HEK293 (cell line): ENCODE results near the gene MED29.

Source experiments
- CTCF ChIA-PET: fragments of 350-600 bp; formaldehyde crosslinking; extraction: SDS; loops from one replicate; lab custom pipeline; 2021; ENCODE audit warnings: antibody characterized with exemption; lab: Yijun Ruan, JAX
- POLR2A ChIA-PET: fragments of 300-600 bp; formaldehyde crosslinking; extraction: SDS; loops from one replicate; lab custom pipeline; 2020; ENCODE audit warnings: antibody characterized with exemption, inconsistent platforms; lab: Yijun Ruan, JAX
- H3K27ac ChIP-seq: fragments of 200-500 bp; sonication (Bioruptor generic); 2 replicates; pipeline ENCODE4 v1.5.1; 2014; ENCODE audit warnings: low read depth, low read length, control low read depth, inconsistent platforms; ENCODE audit errors: extremely low read depth
- H3K36me3 ChIP-seq, 2 experiments: fragments of 200-500 bp in 1 of 2; sonication (Bioruptor generic) in 1 of 2; 1 replicate in 1 of 2; 2 replicates in 1 of 2; pipeline ENCODE4 v1.5.1; 2014 to 2017; ENCODE audit warnings: inconsistent platforms in 2 of 2, low read length in 2 of 2; ENCODE audit not compliant: control insufficient read depth in 2 of 2, insufficient read depth in 1 of 2
- H3K4me1 ChIP-seq: fragments of 200-500 bp; sonication (Bioruptor generic); 2 replicates; pipeline ENCODE4 v1.5.1; 2014; ENCODE audit warnings: mild to moderate bottlenecking, low read length, inconsistent platforms; ENCODE audit not compliant: control insufficient read depth, insufficient read depth
- H3K4me3 ChIP-seq: 2 replicates; pipeline ENCODE4 v1.5.1; 2011; ENCODE audit warnings: low read depth, mild to moderate bottlenecking, control low read depth, low read length, moderate library complexity
- H3K9me3 ChIP-seq: fragments of 200-500 bp; sonication (Bioruptor generic); 2 replicates; pipeline ENCODE4 v1.5.1; 2014; ENCODE audit warnings: low read depth, low read length, inconsistent platforms; ENCODE audit not compliant: control insufficient read depth, insufficient read depth
- PRDM1 ChIP-seq: fragments of 450-650 bp; formaldehyde crosslinking; IDR thresholded peaks from 2 replicates; pipeline ENCODE4; 2016; ENCODE audit warnings: missing biosample characterization, missing genetic modification characterization
- SCRT1 ChIP-seq: fragments of 450-650 bp; formaldehyde crosslinking; IDR thresholded peaks from 2 replicates; pipeline ENCODE4 v1.5.1; 2016; ENCODE audit warnings: missing biosample characterization, missing genetic modification characterization, borderline replicate concordance
- SP3 ChIP-seq: fragments of 450-650 bp; formaldehyde crosslinking; IDR thresholded peaks from 2 replicates; pipeline ENCODE4 v1.5.1; 2016; ENCODE audit warnings: missing biosample characterization, missing genetic modification characterization
- WT1 ChIP-seq: fragments of 450-650 bp; formaldehyde crosslinking; IDR thresholded peaks from 2 replicates; pipeline ENCODE4 v1.5.1; 2016; ENCODE audit warnings: missing biosample characterization, missing genetic modification characterization
- ZNF10 ChIP-seq: fragments of 450-650 bp; formaldehyde crosslinking; IDR thresholded peaks from 2 replicates; pipeline ENCODE4 v1.5.1; 2017; ENCODE audit warnings: missing biosample characterization, missing genetic modification characterization
- ZNF146 ChIP-seq: fragments of 450-650 bp; formaldehyde crosslinking; IDR thresholded peaks from 2 replicates; pipeline ENCODE4 v1.5.1; 2016; ENCODE audit warnings: missing biosample characterization, missing genetic modification characterization
- ZNF221 ChIP-seq: fragments of 450-650 bp; formaldehyde crosslinking; IDR thresholded peaks from 2 replicates; pipeline ENCODE4 v1.5.1; 2017; ENCODE audit warnings: missing biosample characterization, missing genetic modification characterization, borderline replicate concordance
- ZNF416 ChIP-seq: fragments of 450-650 bp; formaldehyde crosslinking; IDR thresholded peaks from 2 replicates; pipeline ENCODE4 v1.5.1; 2016; ENCODE audit warnings: missing biosample characterization, missing genetic modification characterization
- ZNF514 ChIP-seq: fragments of 450-650 bp; formaldehyde crosslinking; IDR thresholded peaks from 2 replicates; pipeline ENCODE4 v1.5.1; 2016; ENCODE audit warnings: missing biosample characterization, missing genetic modification characterization
- ZNF677 ChIP-seq: fragments of 450-650 bp; IDR thresholded peaks from 2 replicates; pipeline ENCODE4 v1.5.0; 2018; ENCODE audit warnings: missing biosample characterization, mild to moderate bottlenecking, missing genetic modification characterization, moderate library complexity
- TF ChIP-seq, protein P1 (sequence below): fragments of 450-650 bp; formaldehyde crosslinking; IDR thresholded peaks from 2 replicates; pipeline ENCODE4 v1.5.1; 2016; ENCODE audit warnings: missing biosample characterization, missing genetic modification characterization
- TF ChIP-seq, protein P2 (sequence below): IDR thresholded peaks from 2 replicates; pipeline ENCODE4 v1.6.1; 2011; ENCODE audit warnings: mild to moderate bottlenecking, low read depth, low read length, borderline replicate concordance
- TF ChIP-seq, protein P3 (sequence below): fragments of 450-650 bp; formaldehyde crosslinking; IDR thresholded peaks from 2 replicates; pipeline ENCODE4 v1.5.1; 2016; ENCODE audit warnings: missing biosample characterization, missing genetic modification characterization

MED29 gene

GRCh38 chr19:39445196-39446111 lies 54.3 kb downstream of the MED29 start, which contains the start of gene SUPT5H (continued):
- TF ChIP-seq, protein P1, sequence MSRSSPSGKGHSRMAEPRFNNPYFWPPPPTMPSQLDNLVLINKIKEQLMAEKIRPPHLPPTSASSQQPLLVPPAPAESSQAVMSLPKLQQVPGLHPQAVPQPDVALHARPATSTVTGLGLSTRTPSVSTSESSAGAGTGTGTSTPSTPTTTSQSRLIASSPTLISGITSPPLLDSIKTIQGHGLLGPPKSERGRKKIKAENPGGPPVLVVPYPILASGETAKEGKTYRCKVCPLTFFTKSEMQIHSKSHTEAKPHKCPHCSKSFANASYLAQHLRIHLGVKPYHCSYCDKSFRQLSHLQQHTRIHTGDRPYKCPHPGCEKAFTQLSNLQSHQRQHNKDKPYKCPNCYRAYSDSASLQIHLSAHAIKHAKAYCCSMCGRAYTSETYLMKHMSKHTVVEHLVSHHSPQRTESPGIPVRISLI (tag by site-specific recombination): peak; percentile 99
- TF ChIP-seq ZNF677 (tag by site-specific recombination) (no peak), ZNF221 (no peak), ZNF514 (no peak)
- TF ChIP-seq, protein P2, sequence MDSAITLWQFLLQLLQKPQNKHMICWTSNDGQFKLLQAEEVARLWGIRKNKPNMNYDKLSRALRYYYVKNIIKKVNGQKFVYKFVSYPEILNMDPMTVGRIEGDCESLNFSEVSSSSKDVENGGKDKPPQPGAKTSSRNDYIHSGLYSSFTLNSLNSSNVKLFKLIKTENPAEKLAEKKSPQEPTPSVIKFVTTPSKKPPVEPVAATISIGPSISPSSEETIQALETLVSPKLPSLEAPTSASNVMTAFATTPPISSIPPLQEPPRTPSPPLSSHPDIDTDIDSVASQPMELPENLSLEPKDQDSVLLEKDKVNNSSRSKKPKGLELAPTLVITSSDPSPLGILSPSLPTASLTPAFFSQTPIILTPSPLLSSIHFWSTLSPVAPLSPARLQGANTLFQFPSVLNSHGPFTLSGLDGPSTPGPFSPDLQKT: no peak

DNA sequence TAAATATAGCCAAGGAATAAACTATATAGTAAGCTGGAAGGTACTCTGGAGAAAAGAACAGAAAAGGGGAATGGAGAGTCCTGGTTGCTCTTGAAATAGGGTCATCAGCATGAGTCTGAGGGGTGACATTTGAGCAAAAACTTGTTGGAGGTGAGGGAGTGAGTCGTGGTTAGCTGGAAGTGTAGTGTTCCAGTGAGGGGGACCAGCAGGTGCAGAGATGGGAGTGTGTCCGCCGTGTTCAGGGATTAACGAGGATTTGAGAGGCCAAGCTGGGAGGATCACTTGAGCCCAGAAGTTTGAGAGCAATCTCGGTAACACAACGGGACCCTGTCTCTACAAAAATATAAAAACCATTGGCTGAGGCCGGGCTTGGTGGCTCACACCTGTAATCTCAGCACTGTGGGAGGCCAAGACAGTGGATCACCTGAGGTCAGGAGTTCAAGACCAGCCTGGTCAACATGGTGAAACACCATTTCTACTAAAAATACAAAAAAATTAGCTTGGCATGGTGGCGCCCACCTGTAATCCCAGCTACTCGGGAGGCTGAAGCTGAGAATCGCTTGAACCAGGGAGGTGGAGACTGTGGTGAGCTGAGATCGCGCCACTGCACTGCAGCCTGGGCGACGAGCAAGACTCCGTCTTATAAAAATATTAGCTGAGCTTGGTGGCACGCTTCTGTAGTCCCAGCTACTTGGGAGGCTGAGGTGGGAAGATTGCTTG lies 55.3 kb downstream of the MED29 start:
- peaks cover 40 to 66% of the 10 kb centered on the region in 2 experiments for H3K36me3 ChIP-seq
- peaks cover 23% of the 10 kb centered on the region for H3K4me1 ChIP-seq
- peak overlapping the region; percentile 98 for H3K27ac ChIP-seq
- ChIA-PET POLR2A (interaction anchor here (0.6 to 8.1 kb wide), 6 partner anchors 11 to 387 kb away, joined by 3 to 199 read pairs (median 10); partner anchors contain the start of genes DYRK1B, EID2B and RPS16), CTCF (interaction anchor here (0.6 to 3.5 kb wide), 7 partner anchors 24 to 461 kb away, joined by 3 to 12 read pairs (median 8); partner anchors contain the start of gene EID2B)
- peak overlapping the region; percentile 57 for H3K4me3 ChIP-seq
- TF ChIP-seq SCRT1 (tag by site-specific recombination): peak; percentile 31; the same call in 1 of the 2 replicates
- 0 out of 2 replicates have a peak, but pooled peaks have one; percentile 59 for TF ChIP-seq ZNF10 (tag by site-specific recombination)
- TF ChIP-seq ZNF146 (tag by site-specific recombination): no peak
- TF ChIP-seq ZNF416: no peak
- 0 out of 2 replicates have a peak, but pooled peaks have one; percentile 20 for TF ChIP-seq WT1 (tag by site-specific recombination)
- TF ChIP-seq, protein P3, sequence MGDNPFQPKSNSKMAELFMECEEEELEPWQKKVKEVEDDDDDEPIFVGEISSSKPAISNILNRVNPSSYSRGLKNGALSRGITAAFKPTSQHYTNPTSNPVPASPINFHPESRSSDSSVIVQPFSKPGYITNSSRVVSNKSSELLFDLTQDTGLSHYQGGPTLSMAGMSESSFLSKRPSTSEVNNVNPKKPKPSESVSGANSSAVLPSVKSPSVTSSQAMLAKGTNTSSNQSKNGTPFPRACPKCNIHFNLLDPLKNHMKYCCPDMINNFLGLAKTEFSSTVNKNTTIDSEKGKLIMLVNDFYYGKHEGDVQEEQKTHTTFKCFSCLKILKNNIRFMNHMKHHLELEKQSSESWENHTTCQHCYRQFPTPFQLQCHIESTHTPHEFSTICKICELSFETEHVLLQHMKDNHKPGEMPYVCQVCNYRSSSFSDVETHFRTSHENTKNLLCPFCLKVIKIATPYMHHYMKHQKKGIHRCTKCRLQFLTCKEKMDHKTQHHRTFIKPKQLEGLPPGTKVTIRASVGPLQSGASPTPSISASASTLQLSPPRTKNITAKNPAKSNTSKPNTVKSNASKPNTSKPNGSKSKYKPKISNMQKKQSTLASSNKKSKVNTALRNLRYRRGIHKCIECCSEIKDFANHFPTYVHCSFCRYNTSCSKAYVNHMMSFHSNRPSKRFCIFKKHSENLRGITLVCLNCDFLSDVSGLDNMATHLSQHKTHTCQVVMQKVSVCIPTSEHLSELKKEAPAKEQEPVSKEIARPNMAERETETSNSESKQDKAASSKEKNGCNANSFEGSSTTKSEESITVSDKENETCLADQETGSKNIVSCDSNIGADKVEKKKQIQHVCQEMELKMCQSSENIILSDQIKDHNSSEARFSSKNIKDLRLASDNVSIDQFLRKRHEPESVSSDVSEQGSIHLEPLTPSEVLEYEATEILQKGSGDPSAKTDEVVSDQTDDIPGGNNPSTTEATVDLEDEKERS (tag by site-specific recombination): peak; percentile 87
- no peaks in the 10 kb centered on the region; the same call in 1 of the 2 replicates for H3K9me3 ChIP-seq

GRCh38 chr19:39448271-39448670 lies 57.1 kb downstream of the MED29 start:
- H3K36me3 ChIP-seq: peaks cover 58 to 84% of the 10 kb centered on the region in 2 experiments
- POLR2A ChIA-PET: interaction anchor here (8.1 kb wide), 1 partner anchor 13 kb away, joined by 199 read pairs; the partner anchor contains the start of gene RPS16

More at GRCh38 chr19:39448271-39448670, 57.1 kb downstream of the MED29 start:
- Histone ChIP-seq H3K27ac (peak overlapping the region; percentile 4; the same call in 1 of the 2 replicates), H3K4me1 (peaks cover 23% of the 10 kb centered on the region), H3K4me3 (no peak overlapping the region), H3K9me3 (no peaks in the 10 kb centered on the region; the same call in 1 of the 2 replicates)
- CTCF ChIA-PET: interaction anchor here (0.6 to 3.1 kb wide), 7 partner anchors 8 to 225 kb away, joined by 3 to 12 read pairs (median 3); partner anchors contain the start of genes EID2B and PLEKHG2
- peak; percentile 88 for TF ChIP-seq PRDM1 (tag by site-specific recombination)
- TF ChIP-seq SP3: no peak
